Measurements from ENCODE around the gene HIP1.

GRCh38 chr7:75690121-75690523 lies 48.6 kb downstream of the HIP1 start:
- TF ChIP-seq, protein P1, sequence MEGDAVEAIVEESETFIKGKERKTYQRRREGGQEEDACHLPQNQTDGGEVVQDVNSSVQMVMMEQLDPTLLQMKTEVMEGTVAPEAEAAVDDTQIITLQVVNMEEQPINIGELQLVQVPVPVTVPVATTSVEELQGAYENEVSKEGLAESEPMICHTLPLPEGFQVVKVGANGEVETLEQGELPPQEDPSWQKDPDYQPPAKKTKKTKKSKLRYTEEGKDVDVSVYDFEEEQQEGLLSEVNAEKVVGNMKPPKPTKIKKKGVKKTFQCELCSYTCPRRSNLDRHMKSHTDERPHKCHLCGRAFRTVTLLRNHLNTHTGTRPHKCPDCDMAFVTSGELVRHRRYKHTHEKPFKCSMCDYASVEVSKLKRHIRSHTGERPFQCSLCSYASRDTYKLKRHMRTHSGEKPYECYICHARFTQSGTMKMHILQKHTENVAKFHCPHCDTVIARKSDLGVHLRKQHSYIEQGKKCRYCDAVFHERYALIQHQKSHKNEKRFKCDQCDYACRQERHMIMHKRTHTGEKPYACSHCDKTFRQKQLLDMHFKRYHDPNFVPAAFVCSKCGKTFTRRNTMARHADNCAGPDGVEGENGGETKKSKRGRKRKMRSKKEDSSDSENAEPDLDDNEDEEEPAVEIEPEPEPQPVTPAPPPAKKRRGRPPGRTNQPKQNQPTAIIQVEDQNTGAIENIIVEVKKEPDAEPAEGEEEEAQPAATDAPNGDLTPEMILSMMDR (IDR thresholded peaks at IDR 0.05; ENCODE audit: low read length) = no peak
- no peak for TF ChIP-seq EZH2 (IDR thresholded peaks at IDR 0.05; ENCODE audit: borderline replicate concordance, low read length)
